PFSK-1 (cell line): ENCODE data around the gene GUCY2D.

Experiments used
- POLR2AphosphoS5 ChIP-seq: IDR thresholded peaks from 2 replicates; pipeline ENCODE4 v1.6.1; 2012; ENCODE audit warnings: low read depth, mild to moderate bottlenecking, control low read depth, low read length, moderate library complexity
- SIN3A ChIP-seq: IDR thresholded peaks from 2 replicates; pipeline ENCODE4 v1.6.1; 2012; ENCODE audit warnings: mild to moderate bottlenecking, low read length, moderate library complexity, borderline replicate concordance; ENCODE audit not compliant: insufficient read depth
- TAF1 ChIP-seq: IDR thresholded peaks from 2 replicates; pipeline ENCODE4 v1.6.1; 2012; ENCODE audit warnings: low read length, control low read depth, borderline replicate concordance; ENCODE audit not compliant: insufficient read depth

DNA sequence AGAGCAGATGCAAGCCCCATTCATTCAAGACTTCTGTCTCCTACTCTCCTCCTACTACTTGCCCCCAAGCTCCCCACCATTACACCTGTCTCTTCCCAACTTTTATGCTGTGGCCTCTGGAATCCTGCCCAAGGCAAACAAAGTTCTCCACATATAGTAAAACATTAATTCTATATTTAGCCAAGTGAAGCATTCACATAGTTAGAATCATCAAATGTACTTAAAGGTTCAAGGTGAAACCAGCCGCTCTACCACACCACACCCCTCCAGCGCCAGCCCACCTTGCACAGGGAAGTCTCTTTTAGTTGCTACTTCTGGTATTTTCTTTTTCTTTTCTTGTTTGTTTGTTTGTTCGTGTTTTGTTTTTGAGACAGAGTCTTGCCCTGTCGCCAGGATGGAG, 25.4 kb upstream of the GUCY2D start:
- TF ChIP-seq SIN3A: no peak
- TF ChIP-seq TAF1: no peak
- TF ChIP-seq POLR2AphosphoS5: no peak
